Fibroblast of skin of scalp (primary cell): ENCODE results near the gene UNC79. TPM values are rescaled to one million over a fixed set of nuclear protein-coding genes. Genes with fewer than 3 reads are reported as not detected.
"Not testable (repeated sequence)": the region's sequence is repeated elsewhere in the genome, so short reads cannot be mapped to it uniquely, and the experiment has no call there.

Experiments
- DNase-seq: peaks from one replicate; pipeline ENCODE4 v3.0.0-alpha.2; 2013
- polyA plus RNA-seq, 2 experiments: library from polyadenylated mRNA; unstranded; fragments of 120-200 nt; gene quantifications; one replicate each; pipeline ENCODE4 v1.2.1, GENCODE V29; 2013; ENCODE audit not compliant: insufficient read length in 2 of 2

UNC79 gene
- 0.07 TPM for polyA plus RNA-seq (2013, experiment 1 of 2; ENCODE audit: insufficient read length)
- 0.09 TPM for polyA plus RNA-seq (2013, experiment 2 of 2; ENCODE audit: insufficient read length)

- DNase-seq, result no peak
Observed at GRCh38 chr14:93430315-93431035, at the start of gene UNC79. Gene UNC79, plus strand, starts transcription at chr14:93430939. Its CDS starts 91 bp downstream, at chr14:93431030.

- no peak for DNase-seq
Observed at GRCh38 chr14:93381644-93382043, 49.1 kb upstream of the UNC79 start.

DNA sequence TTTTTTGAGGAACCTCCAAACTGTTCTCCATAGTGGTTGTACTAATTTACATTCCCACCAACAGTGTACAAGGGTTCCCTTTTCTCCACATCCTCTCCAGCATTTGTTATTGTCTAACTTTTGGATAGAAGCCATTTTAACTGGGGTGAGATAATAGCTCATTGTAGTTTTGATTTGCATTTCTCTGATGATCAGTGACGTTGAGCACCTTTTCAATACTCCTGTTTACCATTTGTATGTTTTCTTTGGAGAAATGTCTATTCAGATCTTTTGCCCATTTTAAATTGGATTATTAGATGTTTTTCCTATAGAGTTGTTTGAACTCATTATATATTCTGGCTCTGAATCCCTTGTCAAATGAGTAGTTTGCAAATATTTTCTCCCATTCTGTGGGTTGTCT lies 46.5 kb upstream of the UNC79 start:
- not testable (repeated sequence) for DNase-seq

GRCh38 chr14:93395231-93395630 lies 35.5 kb upstream of the UNC79 start:
- DNase-seq, result no peak

DNA sequence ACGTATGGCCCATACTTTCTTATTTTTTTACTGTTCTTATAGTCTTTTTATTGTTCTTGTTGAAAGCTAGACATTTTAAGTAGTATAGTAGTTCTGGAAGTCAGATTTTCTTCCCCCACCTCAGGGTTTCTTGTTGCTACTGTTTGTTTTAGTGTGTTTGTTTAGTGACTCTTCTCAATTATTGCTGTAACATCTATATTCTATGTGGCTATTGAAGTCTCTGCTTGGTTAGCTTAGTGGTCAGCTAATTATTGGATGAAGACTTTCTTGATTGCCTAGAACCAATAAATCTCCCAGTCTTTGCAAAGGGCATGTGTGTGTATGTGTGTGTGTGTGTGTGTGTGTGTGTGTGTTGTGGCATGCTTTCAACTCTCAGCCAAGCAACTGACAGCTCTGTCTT lies 34.3 kb upstream of the UNC79 start:
- DNase-seq, result no peak

DNA sequence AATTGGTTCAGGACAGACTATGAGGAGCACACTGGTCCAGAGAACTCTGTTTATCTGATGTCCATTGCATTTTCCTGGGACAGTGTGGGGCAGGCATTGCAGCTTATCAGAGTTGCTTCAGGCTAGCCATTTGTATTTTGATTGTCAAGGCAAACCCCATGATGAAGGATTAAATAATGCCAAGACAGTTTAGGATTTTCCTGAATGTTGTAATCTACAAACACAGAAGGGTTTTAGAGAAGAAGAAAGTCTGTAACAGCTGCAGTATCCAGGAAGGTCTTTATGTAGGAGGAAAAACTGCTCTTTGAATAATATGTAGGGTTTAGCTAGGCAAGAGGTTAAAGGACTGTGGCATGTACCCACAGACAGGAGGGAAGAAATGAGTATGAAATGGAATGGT lies 32.2 kb upstream of the UNC79 start:
- no peak for DNase-seq

DNA sequence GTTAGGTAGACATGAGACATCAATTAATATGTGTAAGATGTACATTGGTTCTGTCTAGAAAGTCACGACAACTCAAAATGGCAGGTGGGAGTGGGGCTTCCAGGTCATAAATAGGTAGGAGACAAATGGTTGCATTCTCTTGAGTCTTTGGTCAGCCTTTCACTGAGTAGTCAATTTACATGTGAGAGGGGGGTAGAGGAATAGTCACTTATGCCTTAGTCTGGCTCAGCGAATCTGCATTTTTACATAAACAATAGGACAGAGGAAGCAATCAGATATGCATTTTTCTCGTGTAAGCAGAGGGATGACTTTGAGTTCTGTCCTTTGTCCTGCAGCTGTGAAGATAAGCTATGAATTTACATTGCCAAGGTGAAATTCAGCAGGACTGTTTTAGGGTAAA lies 27.8 kb upstream of the UNC79 start:
- no peak for DNase-seq

GRCh38 chr14:93410021-93410420 lies 20.7 kb upstream of the UNC79 start:
- DNase-seq, result no peak

GRCh38 chr14:93410893-93411292 lies 19.8 kb upstream of the UNC79 start:
- DNase-seq, result no peak

DNA sequence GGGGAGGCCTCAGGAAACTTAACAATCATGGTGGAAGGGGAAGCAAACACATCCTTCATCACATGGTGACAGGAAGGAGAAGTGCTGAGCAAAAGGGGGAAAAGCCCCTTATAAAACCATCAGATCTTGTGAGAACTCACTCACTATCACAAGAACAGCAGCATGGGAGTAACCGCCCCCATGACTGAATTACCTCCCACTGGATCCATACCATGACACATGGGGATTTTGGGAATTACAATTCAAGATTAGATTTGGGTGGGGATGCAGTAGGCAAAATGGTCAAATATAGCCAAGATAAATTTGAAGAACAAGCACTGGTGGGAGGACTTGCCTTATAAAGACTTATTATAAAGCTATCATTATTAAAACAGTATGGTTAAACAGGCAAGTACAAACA lies 5.6 kb upstream of the UNC79 start:
- not testable (repeated sequence) for DNase-seq

DNA sequence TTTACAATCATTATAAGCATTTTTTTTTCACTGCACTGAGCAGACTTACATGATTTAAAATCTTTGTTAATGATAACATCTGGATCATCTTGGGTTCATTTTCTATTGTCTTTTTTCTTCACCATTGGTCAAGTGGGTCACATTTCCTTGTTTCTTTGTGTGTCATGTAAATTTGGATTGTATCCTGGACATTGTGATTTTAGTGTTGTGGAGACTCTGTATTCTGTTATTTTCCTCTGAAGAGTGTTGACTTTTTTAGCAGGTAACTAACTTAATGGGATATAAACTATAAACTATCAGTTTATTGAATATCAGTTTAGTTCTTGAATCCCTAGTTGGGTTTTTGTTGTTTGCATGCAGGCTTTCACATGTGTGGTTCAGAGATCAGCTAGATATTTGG lies 4.0 kb upstream of the UNC79 start:
- no peak for DNase-seq

GRCh38 chr14:93431036-93431670 lies 414 bp downstream of the UNC79 start:
- peak; percentile 1 for DNase-seq

DNA sequence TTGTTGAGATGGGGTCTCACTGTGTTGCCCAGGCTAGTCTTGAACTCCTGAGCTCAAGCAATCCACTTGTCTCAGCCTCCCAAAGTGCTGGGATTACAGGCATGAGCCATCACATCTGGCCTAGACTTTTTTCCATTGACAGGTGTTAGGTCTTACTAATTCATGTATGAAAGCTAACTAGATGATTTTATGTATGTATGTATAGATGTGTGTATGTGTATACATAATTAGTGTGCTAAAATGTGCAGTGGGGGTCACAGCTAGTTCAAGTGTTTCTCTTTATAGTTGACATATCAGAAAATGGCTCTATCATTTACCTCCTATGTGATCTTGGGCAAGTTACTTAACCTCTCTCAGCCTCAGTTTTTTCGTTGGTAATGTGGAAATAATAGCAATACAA lies 23.5 kb downstream of the UNC79 start:
- no peak for DNase-seq

GRCh38 chr14:93456356-93456755 lies 25.6 kb downstream of the UNC79 start:
- no peak for DNase-seq

GRCh38 chr14:93458234-93458633 lies 27.5 kb downstream of the UNC79 start:
- DNase-seq, result no peak

- DNase-seq, result no peak
Observed at GRCh38 chr14:93462479-93462878, 31.7 kb downstream of the UNC79 start.

- DNase-seq, result no peak
Observed at GRCh38 chr14:93464271-93464670, 33.5 kb downstream of the UNC79 start.

DNA sequence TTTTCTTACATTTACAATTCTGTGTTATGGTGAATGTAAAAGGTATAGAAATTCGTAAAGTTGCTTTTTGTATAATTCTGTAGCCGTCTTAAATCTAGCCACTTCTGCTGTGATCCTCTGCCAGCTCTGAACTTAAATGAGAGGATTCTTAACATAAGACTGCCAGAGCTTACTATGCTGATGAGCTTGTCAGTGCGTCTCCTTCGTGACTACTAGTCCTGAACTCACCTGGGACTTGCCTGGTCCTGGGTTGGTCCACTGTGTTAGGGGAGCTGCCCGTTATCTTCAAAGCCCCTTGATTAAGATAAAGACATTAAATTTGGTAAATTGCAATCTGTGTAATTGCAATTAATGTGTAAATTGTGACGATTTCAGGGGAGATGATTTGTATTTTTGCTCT lies 44.7 kb downstream of the UNC79 start:
- DNase-seq, result no peak

DNA sequence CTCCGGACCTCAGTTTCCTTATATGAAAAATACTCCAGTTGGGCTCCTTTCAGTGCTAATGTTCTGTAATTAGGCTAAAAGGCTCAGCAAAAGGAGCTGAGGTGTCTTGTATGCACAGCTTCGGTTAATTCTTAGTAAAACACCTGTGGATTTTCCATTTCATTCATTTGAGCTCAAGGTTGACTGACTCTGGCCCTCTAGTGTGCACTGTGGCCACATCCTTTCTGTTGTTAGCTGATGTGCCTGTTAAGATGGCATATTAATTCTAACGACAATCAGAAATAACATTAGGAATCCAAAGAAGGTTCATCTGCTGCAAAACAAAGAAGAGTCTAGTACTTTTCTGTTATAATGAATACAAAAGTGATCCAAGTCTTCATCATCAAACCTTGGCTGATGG lies 45.6 kb downstream of the UNC79 start:
- DNase-seq, result no peak

GRCh38 chr14:93479074-93479473 lies 48.3 kb downstream of the UNC79 start:
- not testable (repeated sequence) for DNase-seq

DNA sequence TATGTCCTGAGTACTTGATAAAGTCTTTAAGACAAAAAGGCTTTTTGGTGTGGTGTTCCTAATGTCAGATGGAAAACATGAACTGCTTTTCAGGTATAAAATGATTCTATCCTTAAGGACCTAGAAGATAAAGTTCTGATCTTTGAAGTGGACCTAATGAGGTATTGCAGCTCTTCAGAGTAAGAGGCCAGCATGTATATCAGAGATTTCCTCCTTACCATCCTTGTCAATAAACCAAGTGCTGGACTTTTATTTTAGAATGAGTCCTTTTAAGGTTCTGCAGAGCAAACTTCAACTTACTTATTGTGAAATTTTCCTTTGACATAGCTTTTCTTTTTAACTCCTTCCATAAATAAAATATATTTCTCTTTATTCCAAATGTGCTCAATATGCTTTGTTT lies 50.1 kb downstream of the UNC79 start:
- DNase-seq, result no peak

- no peak for DNase-seq
Observed at GRCh38 chr14:93481758-93482157, 51.0 kb downstream of the UNC79 start.

- no peak for DNase-seq
Observed at GRCh38 chr14:93490001-93490400, 59.3 kb downstream of the UNC79 start.

DNA sequence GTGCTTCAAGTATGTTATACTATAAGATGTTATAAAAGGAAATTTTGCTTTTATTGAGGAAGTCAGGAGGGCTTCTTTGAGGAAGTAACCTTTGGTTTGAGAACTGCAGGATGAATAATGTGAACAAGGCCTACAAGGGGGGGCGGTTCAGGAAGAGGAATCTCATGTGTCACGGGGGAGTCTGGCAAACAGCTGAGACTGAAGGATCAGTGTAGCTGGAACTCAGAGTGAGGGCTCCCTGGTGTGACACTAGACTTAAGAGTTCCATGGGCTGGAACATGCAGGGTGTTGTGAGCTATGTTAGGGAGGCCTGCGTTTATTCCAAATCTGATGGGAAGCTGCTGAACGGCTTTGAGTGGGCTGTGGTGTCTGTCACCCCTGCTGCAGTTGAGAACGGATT lies 62.3 kb downstream of the UNC79 start:
- DNase-seq, result no peak
